ENCODE results near the gene SFMBT2. TPM values are rescaled to one million over a fixed set of nuclear protein-coding genes. Genes with fewer than 3 reads are reported as not detected.

The SFMBT2 gene
- total RNA-seq, 1 donor from 2014 or later: 18.7 TPM

- Mint-ChIP-seq H3K4me3 (no peak overlapping the region), H3K9me3 (no peaks in the 10 kb centered on the region), H3K36me3 (ENCODE audit: low read depth) (no peaks in the 10 kb centered on the region), H3K27ac (no peak overlapping the region), H3K4me1 (peaks cover 29% of the 10 kb centered on the region), H3K27me3 (no peaks in the 10 kb centered on the region)
- peak; percentile 81 for ATAC-seq (ENCODE audit: low read depth)
- intact Hi-C loops (cut with micrococcal nuclease): loop anchor here (1.0 to 10.0 kb wide), 8 partner anchors 139 to 427 kb away; no protein-coding TSS in a partner anchor
- ChIA-PET POLR2A (no interaction called here), CTCF (interaction anchor here (1.3 to 1.9 kb wide), 2 partner anchors 151 to 157 kb away, joined by 5 to 6 read pairs; no protein-coding TSS in a partner anchor)
- peak; percentile 53 for TF ChIP-seq CTCF (IDR thresholded peaks at IDR 0.05)
- DNase-seq: no peak
These were observed 150.4 kb downstream of the SFMBT2 start for GRCh38 chr10:7260412-7260900.

GRCh38 chr10:7258948-7259523 is 151.8 kb downstream of the SFMBT2 start:
- peak; percentile 54 for ATAC-seq (ENCODE audit: low read depth)
- no peak overlapping the region for H3K4me3 Mint-ChIP-seq
- H3K36me3 Mint-ChIP-seq (ENCODE audit: low read depth): no peaks in the 10 kb centered on the region
- H3K9me3 Mint-ChIP-seq: no peaks in the 10 kb centered on the region
- no peak overlapping the region for H3K27ac Mint-ChIP-seq
- peaks cover 26% of the 10 kb centered on the region for H3K4me1 Mint-ChIP-seq
- H3K27me3 Mint-ChIP-seq: no peaks in the 10 kb centered on the region
- ChIA-PET POLR2A (interaction anchor here (0.7 to 1.1 kb wide), 2 partner anchors 15 to 152 kb away, joined by 3 to 5 read pairs; partner anchors contain the start of gene SFMBT2), CTCF (interaction anchor here (0.9 to 2.1 kb wide), 8 partner anchors 13 to 428 kb away, joined by 3 to 10 read pairs (median 6); no protein-coding TSS in a partner anchor)
- DNase-seq: no peak
- no peak for TF ChIP-seq CTCF (IDR thresholded peaks at IDR 0.05)
- intact Hi-C loops (cut with micrococcal nuclease): no loop called here

- no peak for DNase-seq
- no peak overlapping the region for H3K4me3 Mint-ChIP-seq
- ChIA-PET CTCF (interaction anchor here (1.2 kb wide), 1 partner anchor 12 kb away, joined by 3 read pairs; no protein-coding TSS in a partner anchor), POLR2A (no interaction called here)
- no peaks in the 10 kb centered on the region for H3K9me3 Mint-ChIP-seq
- H3K27me3 Mint-ChIP-seq: no peaks in the 10 kb centered on the region
- H3K27ac Mint-ChIP-seq: no peak overlapping the region
- intact Hi-C loops (cut with micrococcal nuclease): no loop called here
- H3K4me1 Mint-ChIP-seq: peaks cover 26% of the 10 kb centered on the region
- no peak for TF ChIP-seq CTCF (IDR thresholded peaks at IDR 0.05)
- H3K36me3 Mint-ChIP-seq (ENCODE audit: low read depth): peaks cover 2% of the 10 kb centered on the region
- ATAC-seq (ENCODE audit: low read depth): no peak
These were observed 155.3 kb downstream of the SFMBT2 start for GRCh38 chr10:7255517-7255916.

- TF ChIP-seq CTCF (IDR thresholded peaks at IDR 0.05): no peak
- Mint-ChIP-seq H3K27me3 (no peaks in the 10 kb centered on the region), H3K9me3 (no peaks in the 10 kb centered on the region), H3K4me1 (no peaks in the 10 kb centered on the region), H3K36me3 (ENCODE audit: low read depth) (peaks cover 18% of the 10 kb centered on the region), H3K4me3 (no peak overlapping the region), H3K27ac (no peak overlapping the region)
- ChIA-PET POLR2A (no interaction called here), CTCF (no interaction called here)
- ATAC-seq (ENCODE audit: low read depth) (no peak), DNase-seq (no peak)
- intact Hi-C loops (cut with micrococcal nuclease): no loop called here
These were observed 159.0 kb downstream of the SFMBT2 start for GRCh38 chr10:7251696-7252465.

- intact Hi-C loops (cut with micrococcal nuclease): no loop called here
- CTCF ChIA-PET: no interaction called here
- no peak for TF ChIP-seq CTCF (IDR thresholded peaks at IDR 0.05)
- DNase-seq (no peak), ATAC-seq (ENCODE audit: low read depth) (no peak)
- H3K27me3 Mint-ChIP-seq: no peaks in the 10 kb centered on the region
- H3K4me1 Mint-ChIP-seq: no peaks in the 10 kb centered on the region
- no peak overlapping the region for H3K4me3 Mint-ChIP-seq
- peaks cover 20% of the 10 kb centered on the region for H3K36me3 Mint-ChIP-seq (ENCODE audit: low read depth)
- POLR2A ChIA-PET: no interaction called here
- H3K27ac Mint-ChIP-seq: no peak overlapping the region
- no peaks in the 10 kb centered on the region for H3K9me3 Mint-ChIP-seq
These were observed 160.6 kb downstream of the SFMBT2 start for GRCh38 chr10:7250236-7250635.

Data from activated B cell treated with CpG ODN at 0.5 μM for 24 hours (primary cell).